IPS-15b (cell line): Measurements from ENCODE around the gene LSM14B.

ENCODE experiments used
- H3K27me3 ChIP-seq: one replicate; pipeline ENCODE4 v1.6.1; 2013; ENCODE audit warnings: low read length; ENCODE audit not compliant: control insufficient read depth, insufficient read depth
- H3K36me3 ChIP-seq: one replicate; pipeline ENCODE4 v1.6.1; 2013; ENCODE audit warnings: low read length; ENCODE audit not compliant: control insufficient read depth, insufficient read depth
- H3K4me1 ChIP-seq: one replicate; pipeline ENCODE4 v1.6.1; 2013; ENCODE audit warnings: mild to moderate bottlenecking, low read length; ENCODE audit not compliant: control insufficient read depth, insufficient read depth
- H3K4me3 ChIP-seq: one replicate; pipeline ENCODE4 v1.5.1; 2013; ENCODE audit warnings: low read depth, low read length
- H3K9ac ChIP-seq: one replicate; pipeline ENCODE4 v1.6.1; 2013; ENCODE audit warnings: low read depth, mild to moderate bottlenecking, low read length
- H3K9me3 ChIP-seq: one replicate; pipeline ENCODE4 v1.6.1; 2013; ENCODE audit warnings: mild to moderate bottlenecking, low read length; ENCODE audit not compliant: control insufficient read depth, insufficient read depth

Gene LSM14B

DNA sequence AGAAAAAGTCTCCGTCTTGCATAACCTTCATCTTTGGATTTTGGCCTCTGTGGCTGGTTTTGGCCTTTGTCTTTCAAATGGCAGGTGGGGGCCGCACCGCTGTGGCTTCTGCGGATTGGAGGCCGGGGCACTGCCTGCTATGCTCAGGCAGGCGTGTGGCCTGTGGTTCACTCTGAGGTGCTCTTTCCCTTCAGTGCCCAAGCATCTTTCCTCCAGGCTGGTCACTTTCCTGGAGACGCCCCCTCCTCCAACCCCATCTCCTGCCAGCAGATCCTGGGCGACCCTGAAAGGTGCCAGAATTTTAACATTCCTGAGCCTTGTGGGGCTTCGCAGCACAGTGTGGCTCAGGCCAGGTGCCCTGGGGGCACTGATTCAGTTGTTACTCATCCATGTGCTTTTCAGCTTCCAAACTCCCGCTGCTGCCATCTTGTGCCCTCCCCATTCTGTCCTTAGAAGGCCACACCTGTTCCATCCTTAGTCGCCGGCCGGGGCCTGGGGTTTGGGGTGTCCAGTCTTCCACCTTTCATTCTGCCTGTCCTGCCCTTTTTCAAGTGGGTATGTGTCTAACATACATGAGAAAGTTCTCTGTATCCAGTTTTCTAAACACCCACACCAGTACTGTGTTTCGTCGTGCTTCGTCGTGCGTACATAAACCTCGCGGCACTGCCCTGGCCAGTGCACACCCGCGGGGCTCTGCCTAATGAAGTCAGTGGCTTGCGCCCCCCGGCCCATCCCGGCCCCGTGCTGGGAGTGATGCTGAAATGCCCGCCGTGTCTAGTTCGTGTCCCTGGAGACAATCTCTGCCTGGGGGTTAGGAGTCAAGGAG lies 33.4 kb downstream of the LSM14B start:
- H3K27me3 ChIP-seq, result no peaks in the 10 kb centered on the region
- no peak overlapping the region for H3K4me3 ChIP-seq
- H3K36me3 ChIP-seq, result peaks cover 36% of the 10 kb centered on the region
- H3K4me1 ChIP-seq, result peaks cover 5% of the 10 kb centered on the region
- no peaks in the 10 kb centered on the region for H3K9me3 ChIP-seq
- H3K9ac ChIP-seq, result no peak overlapping the region

GRCh38 chr20:62156254-62156556 lies 33.9 kb downstream of the LSM14B start:
- H3K27me3 ChIP-seq, result no peaks in the 10 kb centered on the region
- H3K9ac ChIP-seq, result no peak overlapping the region
- H3K36me3 ChIP-seq, result peaks cover 39% of the 10 kb centered on the region
- peaks cover 5% of the 10 kb centered on the region for H3K4me1 ChIP-seq
- H3K4me3 ChIP-seq, result no peak overlapping the region
- no peaks in the 10 kb centered on the region for H3K9me3 ChIP-seq

- Histone ChIP-seq H3K4me3 (no peak overlapping the region), H3K27me3 (no peaks in the 10 kb centered on the region), H3K36me3 (peaks cover 43% of the 10 kb centered on the region), H3K9me3 (no peaks in the 10 kb centered on the region), H3K9ac (peak overlapping the region; percentile 37), H3K4me1 (peaks cover 5% of the 10 kb centered on the region)
These were observed 34.5 kb downstream of the LSM14B start for GRCh38 chr20:62156592-62157386.

DNA sequence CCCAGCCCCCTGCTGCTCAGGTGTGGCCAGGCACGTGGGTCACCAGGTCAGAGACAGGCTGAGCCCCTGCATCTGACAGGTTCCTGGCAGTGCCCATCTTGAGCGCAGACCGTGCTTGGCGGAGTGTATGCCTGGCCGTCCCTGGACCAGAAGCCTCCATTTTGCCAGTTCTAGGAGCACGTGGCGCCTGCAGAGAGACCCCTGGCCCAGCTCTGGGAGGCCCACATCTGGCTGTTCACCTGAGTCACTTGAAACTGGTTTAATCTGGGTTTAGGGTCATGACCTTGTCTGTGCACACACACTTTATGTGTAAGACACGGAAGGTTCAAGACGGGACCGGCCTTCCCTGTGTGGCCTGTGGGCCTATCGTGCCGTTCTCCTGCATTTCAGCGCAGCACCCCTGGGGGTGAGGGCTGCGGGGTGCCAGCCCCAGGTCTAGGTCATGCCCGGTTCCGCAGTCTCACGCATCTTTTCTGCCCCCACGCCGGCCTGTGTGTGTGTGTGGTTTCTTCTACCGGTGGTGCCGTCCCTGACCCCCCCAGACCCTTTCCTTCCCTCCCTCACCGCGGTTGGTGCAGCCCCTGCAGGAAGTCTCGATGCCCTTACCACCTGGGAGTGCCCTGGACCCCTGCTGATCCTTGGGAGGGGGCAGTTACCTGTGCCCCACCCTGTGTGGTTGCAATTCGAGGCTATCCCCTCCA lies 35.3 kb downstream of the LSM14B start:
- Histone ChIP-seq H3K9ac (peak overlapping the region; percentile 37), H3K9me3 (no peaks in the 10 kb centered on the region), H3K4me1 (peaks cover 5% of the 10 kb centered on the region), H3K4me3 (no peak overlapping the region), H3K27me3 (no peaks in the 10 kb centered on the region), H3K36me3 (peaks cover 46% of the 10 kb centered on the region)

GRCh38 chr20:62158088-62158400 lies 35.8 kb downstream of the LSM14B start:
- Histone ChIP-seq H3K9me3 (no peaks in the 10 kb centered on the region), H3K9ac (peak overlapping the region; percentile 37), H3K27me3 (no peaks in the 10 kb centered on the region), H3K4me1 (peaks cover 5% of the 10 kb centered on the region), H3K4me3 (no peak overlapping the region), H3K36me3 (peaks cover 48% of the 10 kb centered on the region)

GRCh38 chr20:62158541-62158940 lies 36.3 kb downstream of the LSM14B start:
- H3K9ac ChIP-seq, result no peak overlapping the region
- H3K36me3 ChIP-seq, result peaks cover 48% of the 10 kb centered on the region
- no peaks in the 10 kb centered on the region for H3K27me3 ChIP-seq
- H3K4me1 ChIP-seq, result peaks cover 5% of the 10 kb centered on the region
- H3K4me3 ChIP-seq, result no peak overlapping the region
- no peaks in the 10 kb centered on the region for H3K9me3 ChIP-seq

DNA sequence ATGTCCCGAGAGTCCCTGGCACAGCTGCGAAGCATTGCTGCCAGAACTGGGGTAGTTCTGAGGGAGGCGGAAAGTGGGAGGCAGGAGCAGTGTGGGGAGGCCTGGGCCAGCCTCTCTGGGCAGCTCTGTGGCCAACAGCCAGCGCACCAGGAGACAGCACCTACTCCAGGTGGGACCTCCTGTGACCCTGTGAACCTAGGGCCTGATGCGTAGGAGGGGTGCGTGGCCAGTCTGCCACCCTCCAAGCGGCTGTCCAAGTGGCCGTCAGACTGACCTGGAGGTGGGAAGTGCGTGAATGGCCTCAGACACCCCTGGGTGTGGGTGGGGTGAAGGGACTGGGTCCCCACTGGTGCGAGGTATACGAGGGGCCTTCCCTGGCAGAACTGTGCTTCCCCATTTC lies 36.8 kb downstream of the LSM14B start:
- Histone ChIP-seq H3K9ac (no peak overlapping the region), H3K27me3 (no peaks in the 10 kb centered on the region), H3K36me3 (peaks cover 50% of the 10 kb centered on the region), H3K4me1 (peaks cover 5% of the 10 kb centered on the region), H3K9me3 (no peaks in the 10 kb centered on the region), H3K4me3 (no peak overlapping the region)

- Histone ChIP-seq H3K4me3 (no peak overlapping the region), H3K9me3 (no peaks in the 10 kb centered on the region), H3K4me1 (peaks cover 5% of the 10 kb centered on the region), H3K36me3 (peaks cover 53% of the 10 kb centered on the region), H3K27me3 (no peaks in the 10 kb centered on the region), H3K9ac (no peak overlapping the region)
These were observed 37.6 kb downstream of the LSM14B start for GRCh38 chr20:62159839-62160238.

- H3K4me3 ChIP-seq, result no peak overlapping the region
- no peaks in the 10 kb centered on the region for H3K27me3 ChIP-seq
- H3K4me1 ChIP-seq, result peaks cover 5% of the 10 kb centered on the region
- H3K36me3 ChIP-seq, result peaks cover 55% of the 10 kb centered on the region
- no peak overlapping the region for H3K9ac ChIP-seq
- H3K9me3 ChIP-seq, result no peaks in the 10 kb centered on the region
These were observed 38.0 kb downstream of the LSM14B start for GRCh38 chr20:62160253-62160652.

- H3K27me3 ChIP-seq, result no peaks in the 10 kb centered on the region
- no peak overlapping the region for H3K4me3 ChIP-seq
- H3K9me3 ChIP-seq, result no peaks in the 10 kb centered on the region
- peaks cover 58% of the 10 kb centered on the region for H3K36me3 ChIP-seq
- no peak overlapping the region for H3K9ac ChIP-seq
- H3K4me1 ChIP-seq, result peaks cover 2% of the 10 kb centered on the region
These were observed 38.6 kb downstream of the LSM14B start for GRCh38 chr20:62160876-62161275.

GRCh38 chr20:62161347-62161746 lies 39.1 kb downstream of the LSM14B start:
- Histone ChIP-seq H3K9me3 (no peaks in the 10 kb centered on the region), H3K4me3 (no peak overlapping the region), H3K27me3 (no peaks in the 10 kb centered on the region), H3K9ac (no peak overlapping the region), H3K4me1 (peaks cover 2% of the 10 kb centered on the region), H3K36me3 (peaks cover 63% of the 10 kb centered on the region)
